Vagina (tissue), 2 donors: ENCODE data around the gene HOXA5. TPM values are rescaled to one million over a fixed set of nuclear protein-coding genes. Genes with fewer than 3 reads are reported as not detected.

Source experiments
- DNase-seq, 2 donors: peaks; one replicate each; pipeline ENCODE4 v3.0.0-alpha.2; 2017; ENCODE audit errors: extremely low spot score in 2 of 2
- H3K27ac ChIP-seq: fragments of 200-600 bp; sonication (generic); one replicate; pipeline ENCODE4 v1.5.1; 2019
- H3K27me3 ChIP-seq: fragments of 200-600 bp; sonication (generic); one replicate; pipeline ENCODE4 v1.5.1; 2019
- H3K36me3 ChIP-seq, 2 donors: fragments of 200-600 bp; sonication (generic); one replicate each; pipeline ENCODE4 v1.5.1; 2017 to 2019
- H3K4me1 ChIP-seq: fragments of 200-600 bp; sonication (generic); one replicate; pipeline ENCODE4 v1.5.1; 2019
- H3K4me3 ChIP-seq, 2 donors: fragments of 200-600 bp; sonication (generic); 1 replicate in 1 of 2; 2 replicates in 1 of 2; pipeline ENCODE4 v1.5.1; 2016 to 2019
- H3K9me3 ChIP-seq: fragments of 200-600 bp; sonication (generic); one replicate; pipeline ENCODE4 v1.5.1; 2019
- CTCF ChIP-seq, 3 experiments: fragments of 450-650 bp in 2 of 3; fragments of 200-600 bp in 1 of 3; sonication (generic) in 1 of 3; IDR thresholded peaks; one replicate each; pipeline ENCODE4 v1.5.1; 2017 to 2019; ENCODE audit warnings: antibody characterized with exemption in 3 of 3, mild to moderate bottlenecking in 2 of 3, moderate library complexity in 2 of 3
- POLR2A ChIP-seq, 2 donors: fragments of 450-650 bp; IDR thresholded peaks; one replicate each; pipeline ENCODE4 v1.6.1; 2017; ENCODE audit warnings: antibody characterized with exemption in 2 of 2, mild to moderate bottlenecking in 2 of 2, moderate library complexity in 2 of 2
- POLR2AphosphoS5 ChIP-seq, 2 donors: sonication (generic); formaldehyde crosslinking; IDR thresholded peaks; one replicate each; pipeline ENCODE4 v1.9.0; 2017; ENCODE audit warnings: antibody characterized with exemption in 2 of 2, mild to moderate bottlenecking in 2 of 2, low read depth in 1 of 2; ENCODE audit not compliant: insufficient read depth in 1 of 2
- intact Hi-C: fragments of 100-400 bp; cut with DNase I; formaldehyde crosslinking; loops from one replicate; pipeline ENCODE4 v1.15.1; 2023
- total RNA-seq: library from RNA; depleted of rRNA; stranded (reverse); fragments of >200 nt; gene quantifications from one replicate; pipeline ENCODE4 v1.2.3, GENCODE V29; 2016

HOXA5 gene
- total RNA-seq, 1 donor from 2014 or later, result 6.1 TPM

GRCh38 chr7:27167916-27168264, 24.4 kb upstream of the HOXA5 start:
- peak overlapping the region; percentile 56 to 64 for H3K4me3 ChIP-seq
- no peak for DNase-seq
- H3K27ac ChIP-seq, result peak overlapping the region; percentile 99
- no peaks in the 10 kb centered on the region for H3K27me3 ChIP-seq
- H3K9me3 ChIP-seq, result no peaks in the 10 kb centered on the region
- intact Hi-C loops, result loop anchor here (5.0 to 10.0 kb wide), 2 partner anchors 796 to 1313 kb away; no protein-coding TSS in a partner anchor
- H3K36me3 ChIP-seq, result no peaks in the 10 kb centered on the region
- TF ChIP-seq CTCF (IDR thresholded peaks at IDR 0.05) (no peak), POLR2A (IDR thresholded peaks at IDR 0.05) (no peak), POLR2AphosphoS5 (IDR thresholded peaks at IDR 0.05; ENCODE audit: insufficient read depth in 1 of 2, low read depth in 1 of 2) (no peak)
- peaks cover 45% of the 10 kb centered on the region for H3K4me1 ChIP-seq

GRCh38 chr7:27166531-27167505, 23.3 kb upstream of the HOXA5 start:
- Histone ChIP-seq H3K27me3 (no peaks in the 10 kb centered on the region), H3K9me3 (no peaks in the 10 kb centered on the region), H3K4me1 (peaks cover 36% of the 10 kb centered on the region), H3K36me3 (no peaks in the 10 kb centered on the region), H3K27ac (peak overlapping the region; percentile 99), H3K4me3 (peak overlapping the region; percentile 56 to 64)
- DNase-seq, result no peak
- TF ChIP-seq POLR2A (IDR thresholded peaks at IDR 0.05), result no peak
- TF ChIP-seq POLR2AphosphoS5 (IDR thresholded peaks at IDR 0.05; ENCODE audit: insufficient read depth in 1 of 2, low read depth in 1 of 2), result peak in 1 of 2 donors; percentile 37
- intact Hi-C loops, result loop anchor here (5.0 to 10.0 kb wide), 2 partner anchors 795 to 1312 kb away; no protein-coding TSS in a partner anchor

GRCh38 chr7:27165996-27166530, 22.6 kb upstream of the HOXA5 start:
- no peaks in the 10 kb centered on the region for H3K9me3 ChIP-seq
- TF ChIP-seq CTCF (IDR thresholded peaks at IDR 0.05), result no peak
- TF ChIP-seq POLR2A (IDR thresholded peaks at IDR 0.05), result no peak
- peak in 1 of 2 donors; percentile 60 for TF ChIP-seq POLR2AphosphoS5 (IDR thresholded peaks at IDR 0.05; ENCODE audit: insufficient read depth in 1 of 2, low read depth in 1 of 2)
- peak overlapping the region; percentile 56 to 64 for H3K4me3 ChIP-seq
- H3K4me1 ChIP-seq, result peaks cover 43% of the 10 kb centered on the region
- no peak for DNase-seq
- H3K36me3 ChIP-seq, result no peaks in the 10 kb centered on the region
- H3K27ac ChIP-seq, result peak overlapping the region; percentile 99
- H3K27me3 ChIP-seq, result no peaks in the 10 kb centered on the region
- intact Hi-C loops, result loop anchor here (5.0 to 10.0 kb wide), 2 partner anchors 794 to 1311 kb away; no protein-coding TSS in a partner anchor

- H3K36me3 ChIP-seq, result no peaks in the 10 kb centered on the region
- intact Hi-C loops, result loop anchor here (5.0 to 10.0 kb wide), 2 partner anchors 793 to 1311 kb away; no protein-coding TSS in a partner anchor
- TF ChIP-seq CTCF (IDR thresholded peaks at IDR 0.05) (no peak), POLR2AphosphoS5 (IDR thresholded peaks at IDR 0.05; ENCODE audit: insufficient read depth in 1 of 2, low read depth in 1 of 2) (peak; percentile 82 to 83), POLR2A (IDR thresholded peaks at IDR 0.05) (peak in 1 of 2 donors; percentile 23)
- peak within 1 kb of the TSS; percentile 99 for H3K27ac ChIP-seq
- no peak for DNase-seq
- H3K9me3 ChIP-seq, result no peaks in the 10 kb centered on the region
- H3K4me3 ChIP-seq, result peak within 1 kb of the TSS; percentile 56 to 64
- peaks cover 48% of the 10 kb centered on the region for H3K4me1 ChIP-seq
- H3K27me3 ChIP-seq, result no peaks in the 10 kb centered on the region
Measured at GRCh38 chr7:27165089-27165995, 21.9 kb upstream of the HOXA5 start, which contains the start of gene HOXA9. Gene HOXA9, minus strand, starts transcription at chr7:27165537. Its CDS starts 80 bp downstream, at chr7:27165457.
